Measurements from ENCODE around the gene ZFYVE27.

The ZFYVE27 gene

GRCh38 chr10:97713826-97714400 lies 23.0 kb upstream of the ZFYVE27 start:
- no peak overlapping the region; the same call in 1 of the 2 replicates for H3K27ac ChIP-seq
- no peaks in the 10 kb centered on the region for H3K9me3 ChIP-seq (ENCODE audit: low read depth, low read length)
- H3K36me3 ChIP-seq (ENCODE audit: insufficient read depth, low read length) = no peaks in the 10 kb centered on the region
- no peak for DNase-seq (ENCODE audit: low read depth, low spot score)
- TF ChIP-seq EZH2 (IDR thresholded peaks at IDR 0.05) = no peak
- TF ChIP-seq POLR2AphosphoS5 (IDR thresholded peaks at IDR 0.05; ENCODE audit: borderline replicate concordance, low read depth, low read length) = no peak
- no peak for TF ChIP-seq FOXP2 (optimal IDR thresholded peaks at IDR 0.05; ENCODE audit: control extremely low read depth, extremely low read length, insufficient read depth)
- H3K4me3 ChIP-seq = peak overlapping the region; percentile 80
- peak overlapping the region; percentile 45 for H3K9ac ChIP-seq (ENCODE audit: insufficient read length)

DNA sequence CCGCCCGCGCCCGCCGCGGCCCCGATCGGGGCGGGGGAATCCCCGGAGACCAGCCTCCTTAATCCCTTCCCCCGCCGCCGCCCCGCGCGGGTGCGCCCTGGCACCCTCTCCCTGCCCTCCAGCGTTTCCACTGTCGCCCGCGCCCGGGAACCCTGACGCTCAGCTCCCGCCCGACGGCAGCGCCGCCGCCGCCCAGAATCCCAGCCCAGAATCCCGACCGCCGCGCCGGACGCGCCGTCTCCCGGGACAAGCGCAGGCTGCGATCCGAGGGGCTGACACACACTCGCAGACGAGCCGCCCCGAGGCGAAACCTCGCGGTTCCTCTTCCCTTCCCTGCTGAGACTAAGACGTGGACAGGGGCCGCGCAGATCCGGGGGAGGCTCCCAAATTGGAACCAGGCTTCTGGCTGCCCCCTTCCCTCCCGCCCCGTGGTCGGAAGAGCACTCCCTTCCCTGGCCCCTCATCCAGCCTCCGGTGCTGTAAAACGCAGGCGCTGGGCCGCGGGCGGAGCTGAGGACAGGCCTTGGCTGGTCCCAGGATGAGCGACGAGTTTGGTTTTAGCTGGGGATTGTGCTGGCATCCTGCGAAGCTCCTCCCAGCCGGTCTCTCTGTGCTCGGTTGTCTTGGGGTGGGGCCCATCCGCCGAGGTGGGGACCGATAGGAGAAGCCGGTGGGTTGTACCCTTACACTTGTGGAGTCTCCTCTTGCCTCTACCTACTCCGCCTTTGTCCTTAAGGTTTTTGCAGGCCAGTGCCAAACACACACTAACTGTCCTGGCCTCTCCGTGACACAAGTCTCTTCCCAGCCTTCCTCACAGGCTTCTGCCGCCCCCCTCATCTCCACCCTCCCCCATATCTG lies 22.3 kb upstream of the ZFYVE27 start:
- TF ChIP-seq EZH2 (IDR thresholded peaks at IDR 0.05) (no peak), POLR2AphosphoS5 (IDR thresholded peaks at IDR 0.05; ENCODE audit: borderline replicate concordance, low read depth, low read length) (0 out of 2 replicates have a peak, but pooled peaks have one; percentile 23), FOXP2 (optimal IDR thresholded peaks at IDR 0.05; ENCODE audit: control extremely low read depth, extremely low read length, insufficient read depth) (no peak)
- Histone ChIP-seq H3K27ac (no peak overlapping the region), H3K9ac (ENCODE audit: insufficient read length) (peak overlapping the region; percentile 45), H3K4me3 (peak overlapping the region; percentile 80), H3K9me3 (ENCODE audit: low read depth, low read length) (no peaks in the 10 kb centered on the region), H3K36me3 (ENCODE audit: insufficient read depth, low read length) (no peaks in the 10 kb centered on the region)
- DNase-seq (ENCODE audit: low read depth, low spot score) = no peak

- TF ChIP-seq POLR2AphosphoS5 (IDR thresholded peaks at IDR 0.05; ENCODE audit: borderline replicate concordance, low read depth, low read length) (no peak), EZH2 (IDR thresholded peaks at IDR 0.05) (no peak), FOXP2 (optimal IDR thresholded peaks at IDR 0.05; ENCODE audit: control extremely low read depth, extremely low read length, insufficient read depth) (no peak)
- DNase-seq (ENCODE audit: low read depth, low spot score) = no peak
- no peaks in the 10 kb centered on the region for H3K36me3 ChIP-seq (ENCODE audit: insufficient read depth, low read length)
- H3K27ac ChIP-seq = no peak overlapping the region
- no peaks in the 10 kb centered on the region for H3K9me3 ChIP-seq (ENCODE audit: low read depth, low read length)
- no peak overlapping the region for H3K9ac ChIP-seq (ENCODE audit: insufficient read length)
- H3K4me3 ChIP-seq = peak overlapping the region; percentile 80
These were observed 21.6 kb upstream of the ZFYVE27 start for GRCh38 chr10:97715259-97715874.

DNA sequence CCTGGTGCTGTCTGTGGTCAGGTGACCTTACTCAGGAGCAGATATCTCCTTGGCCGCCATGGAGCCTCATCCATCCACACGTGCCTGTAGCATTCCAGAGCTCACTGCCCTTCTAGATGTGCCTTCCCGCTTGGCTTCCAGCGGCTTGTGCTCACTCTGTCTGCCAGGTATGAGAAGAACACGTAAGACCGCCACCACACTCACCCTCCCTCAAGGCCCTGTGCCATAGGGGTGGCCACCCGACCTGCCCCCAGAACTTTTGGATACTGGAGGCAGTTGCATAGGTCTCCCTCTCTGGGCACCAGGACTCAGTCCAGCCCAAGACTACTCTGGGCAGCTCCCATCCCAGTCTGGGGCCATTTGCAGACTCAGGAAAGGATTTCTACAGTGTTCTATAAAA lies 19.3 kb upstream of the ZFYVE27 start:
- H3K4me3 ChIP-seq = no peak overlapping the region
- no peak overlapping the region for H3K27ac ChIP-seq
- no peaks in the 10 kb centered on the region for H3K9me3 ChIP-seq (ENCODE audit: low read depth, low read length)
- no peak for TF ChIP-seq FOXP2 (optimal IDR thresholded peaks at IDR 0.05; ENCODE audit: control extremely low read depth, extremely low read length, insufficient read depth)
- no peak for TF ChIP-seq EZH2 (IDR thresholded peaks at IDR 0.05)
- H3K9ac ChIP-seq (ENCODE audit: insufficient read length) = no peak overlapping the region
- H3K36me3 ChIP-seq (ENCODE audit: insufficient read depth, low read length) = no peaks in the 10 kb centered on the region
- DNase-seq (ENCODE audit: low read depth, low spot score) = no peak

GRCh38 chr10:97718178-97718577 lies 18.8 kb upstream of the ZFYVE27 start:
- no peak overlapping the region for H3K9ac ChIP-seq (ENCODE audit: insufficient read length)
- DNase-seq (ENCODE audit: low read depth, low spot score) = no peak
- TF ChIP-seq FOXP2 (optimal IDR thresholded peaks at IDR 0.05; ENCODE audit: control extremely low read depth, extremely low read length, insufficient read depth) = no peak
- no peak for TF ChIP-seq POLR2AphosphoS5 (IDR thresholded peaks at IDR 0.05; ENCODE audit: borderline replicate concordance, low read depth, low read length)
- no peaks in the 10 kb centered on the region for H3K9me3 ChIP-seq (ENCODE audit: low read depth, low read length)
- no peaks in the 10 kb centered on the region for H3K36me3 ChIP-seq (ENCODE audit: insufficient read depth, low read length)
- H3K27ac ChIP-seq = no peak overlapping the region
- no peak overlapping the region for H3K4me3 ChIP-seq

- Histone ChIP-seq H3K9ac (ENCODE audit: insufficient read length) (no peak overlapping the region), H3K27ac (no peak overlapping the region), H3K36me3 (ENCODE audit: insufficient read depth, low read length) (no peaks in the 10 kb centered on the region), H3K9me3 (ENCODE audit: low read depth, low read length) (no peaks in the 10 kb centered on the region), H3K4me3 (no peak overlapping the region)
- DNase-seq (ENCODE audit: low read depth, low spot score) = no peak
- TF ChIP-seq EZH2 (IDR thresholded peaks at IDR 0.05) (no peak), FOXP2 (optimal IDR thresholded peaks at IDR 0.05; ENCODE audit: control extremely low read depth, extremely low read length, insufficient read depth) (no peak), POLR2AphosphoS5 (IDR thresholded peaks at IDR 0.05; ENCODE audit: borderline replicate concordance, low read depth, low read length) (no peak)
These were observed 18.2 kb upstream of the ZFYVE27 start for GRCh38 chr10:97718659-97719142.

DNA sequence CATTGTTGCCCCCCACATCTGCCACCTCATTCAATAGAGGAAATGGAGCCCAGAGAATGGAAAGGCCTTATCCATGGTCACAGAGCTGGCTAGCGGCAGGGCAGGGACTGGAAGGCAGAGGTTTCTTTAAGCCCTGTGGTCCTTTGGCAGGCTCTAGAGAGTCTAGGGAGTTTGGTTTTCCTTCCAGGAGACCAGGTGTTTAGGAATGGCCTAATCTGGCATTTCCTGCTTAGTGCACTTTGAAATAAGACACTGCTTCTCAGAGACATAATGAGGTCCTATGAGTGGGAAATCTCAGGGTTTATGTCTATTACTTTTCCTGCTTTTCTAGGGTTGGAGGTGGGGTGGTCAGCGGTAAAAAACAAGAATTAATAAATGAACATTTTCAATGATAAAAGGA lies 17.3 kb upstream of the ZFYVE27 start:
- no peak for DNase-seq (ENCODE audit: low read depth, low spot score)
- H3K36me3 ChIP-seq (ENCODE audit: insufficient read depth, low read length) = no peaks in the 10 kb centered on the region
- no peak overlapping the region for H3K9ac ChIP-seq (ENCODE audit: insufficient read length)
- no peak overlapping the region for H3K4me3 ChIP-seq
- TF ChIP-seq FOXP2 (optimal IDR thresholded peaks at IDR 0.05; ENCODE audit: control extremely low read depth, extremely low read length, insufficient read depth) = no peak
- no peak for TF ChIP-seq EZH2 (IDR thresholded peaks at IDR 0.05)
- no peaks in the 10 kb centered on the region for H3K9me3 ChIP-seq (ENCODE audit: low read depth, low read length)
- no peak overlapping the region for H3K27ac ChIP-seq
